Muscle layer of colon (tissue), 2 donors: ENCODE data around the gene HADHA.
"Not testable (repeated sequence)": the region's sequence is repeated elsewhere in the genome, so short reads cannot be mapped to it uniquely, and the experiment has no call there.

Experiments used
- H3K27ac ChIP-seq: one replicate; pipeline ENCODE4 v1.7.0; 2013; ENCODE audit warnings: low read depth, mild to moderate bottlenecking, low read length, moderate library complexity
- H3K27me3 ChIP-seq, 2 donors: one replicate each; pipeline ENCODE4 v1.7.0; 2013; ENCODE audit warnings: low read length in 2 of 2, mild to moderate bottlenecking in 2 of 2; ENCODE audit not compliant: insufficient read depth in 2 of 2, control insufficient read depth in 1 of 2
- H3K36me3 ChIP-seq: one replicate; pipeline ENCODE4 v1.7.0; 2013; ENCODE audit warnings: mild to moderate bottlenecking, low read length; ENCODE audit not compliant: insufficient read depth
- H3K4me1 ChIP-seq: one replicate; pipeline ENCODE4 v1.7.0; 2013; ENCODE audit warnings: mild to moderate bottlenecking, low read length; ENCODE audit not compliant: insufficient read depth
- H3K4me3 ChIP-seq, 2 donors: one replicate each; pipeline ENCODE4 v1.7.0; 2013; ENCODE audit warnings: low read length in 2 of 2, low read depth in 1 of 2, mild to moderate bottlenecking in 1 of 2, moderate library complexity in 1 of 2
- H3K9ac ChIP-seq: one replicate; pipeline ENCODE4 v1.7.0; 2013; ENCODE audit warnings: low read length
- H3K9me3 ChIP-seq: one replicate; pipeline ENCODE4 v1.7.0; 2013; ENCODE audit warnings: mild to moderate bottlenecking, low read length
- donor health status: abdominal sarcoma.
- donor health status: Adenocarcinoma of cecum.

HADHA gene

DNA sequence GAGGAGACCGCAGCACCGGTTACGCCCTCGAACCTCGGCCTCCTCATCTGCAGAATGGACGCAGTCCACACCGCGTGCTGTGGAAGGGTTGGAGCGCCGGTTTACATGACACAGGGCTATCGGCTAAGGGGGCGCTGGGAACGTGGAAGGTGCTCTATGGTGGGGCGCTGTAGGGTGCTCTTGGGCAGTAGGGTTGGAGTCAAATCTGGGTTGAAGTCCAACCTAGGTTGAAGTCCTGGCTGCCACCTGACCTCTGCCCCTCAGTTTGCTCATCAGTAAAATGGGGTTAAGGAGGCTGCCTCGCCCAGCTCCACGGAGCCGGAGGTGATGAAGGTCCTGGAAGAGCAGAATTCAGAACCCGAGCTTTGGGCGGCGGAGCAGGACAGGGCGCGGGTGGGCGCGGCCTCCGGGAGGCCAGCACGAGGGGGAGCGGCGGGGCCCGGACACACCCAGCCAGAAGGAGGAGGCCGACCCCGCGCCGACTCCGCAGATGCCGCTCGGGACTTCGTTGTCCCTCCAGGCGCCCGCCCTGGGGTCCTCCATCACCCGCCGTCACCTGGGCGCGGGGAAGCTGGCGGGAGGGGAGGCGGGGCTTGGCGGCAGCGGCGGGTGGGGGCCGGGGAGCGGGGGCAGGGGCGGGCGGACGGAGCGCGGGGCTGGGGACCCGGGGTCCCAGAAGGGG lies 72.1 kb downstream of the HADHA start:
- no peak overlapping the region for H3K4me3 ChIP-seq
- H3K27ac ChIP-seq: no peak overlapping the region
- no peak overlapping the region for H3K9ac ChIP-seq
- H3K36me3 ChIP-seq: no peaks in the 10 kb centered on the region
- no peaks in the 10 kb centered on the region for H3K9me3 ChIP-seq
- peaks cover 14 to 44% of the 10 kb centered on the region in 2 donors for H3K27me3 ChIP-seq
- no peaks in the 10 kb centered on the region for H3K4me1 ChIP-seq

GRCh38 chr2:26170795-26171194 lies 73.6 kb downstream of the HADHA start:
- Histone ChIP-seq H3K9ac (no peak overlapping the region), H3K27me3 (peaks cover 14 to 38% of the 10 kb centered on the region in 2 donors), H3K4me1 (no peaks in the 10 kb centered on the region), H3K36me3 (no peaks in the 10 kb centered on the region), H3K9me3 (no peaks in the 10 kb centered on the region), H3K4me3 (no peak overlapping the region), H3K27ac (no peak overlapping the region)

GRCh38 chr2:26169681-26170414 lies 74.6 kb downstream of the HADHA start:
- Histone ChIP-seq H3K9me3 (no peaks in the 10 kb centered on the region), H3K4me1 (no peaks in the 10 kb centered on the region), H3K9ac (no peak overlapping the region), H3K27ac (no peak overlapping the region), H3K36me3 (no peaks in the 10 kb centered on the region), H3K27me3 (peaks cover 9 to 29% of the 10 kb centered on the region in 2 donors), H3K4me3 (no peak overlapping the region)

DNA sequence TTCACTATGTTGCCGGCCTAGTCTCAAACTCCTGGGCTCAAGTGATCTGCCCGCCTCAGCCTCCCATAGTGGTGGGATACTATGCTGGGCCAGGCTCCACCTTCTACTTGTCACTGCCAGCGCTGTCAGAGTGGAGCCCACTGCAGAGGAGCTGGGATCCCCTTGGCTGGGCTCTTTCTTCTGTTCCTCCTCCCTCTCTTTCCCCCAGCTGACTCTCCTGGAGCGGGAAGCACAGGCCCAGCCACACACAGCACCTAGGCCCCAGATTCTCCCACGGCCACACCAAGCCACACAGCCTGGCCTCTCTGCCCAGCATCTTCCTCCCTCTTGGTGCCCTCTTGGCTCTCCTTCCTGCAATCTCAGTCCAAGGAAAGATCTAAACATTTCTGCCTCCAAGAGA lies 75.2 kb downstream of the HADHA start:
- Histone ChIP-seq H3K9me3 (no peaks in the 10 kb centered on the region), H3K9ac (no peak overlapping the region), H3K27me3 (peaks cover 6 to 23% of the 10 kb centered on the region in 2 donors)

DNA sequence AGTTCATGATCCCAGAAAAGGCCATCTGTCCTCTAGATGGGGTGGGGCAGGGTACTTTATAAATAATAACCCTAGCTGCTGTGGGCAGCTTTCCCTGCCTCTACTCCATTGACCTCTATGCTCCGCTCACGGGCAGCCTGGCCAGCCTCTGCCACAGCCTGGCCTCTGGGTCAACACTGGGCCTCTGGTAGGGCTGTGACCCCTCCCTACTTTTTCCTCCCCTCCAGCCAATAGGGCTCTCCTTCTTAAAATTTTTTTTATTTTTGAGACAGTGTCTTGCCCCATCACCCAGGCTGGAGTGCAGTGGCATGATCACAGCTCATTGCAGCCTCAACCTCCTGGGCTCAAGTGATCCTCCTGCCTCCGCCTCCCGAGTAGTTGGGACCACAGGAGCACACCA lies 75.6 kb downstream of the HADHA start:
- Histone ChIP-seq H3K27ac (no peak overlapping the region), H3K4me3 (no peak overlapping the region)

More for the DNA sequence above, 75.2 kb downstream of the HADHA start:
- no peaks in the 10 kb centered on the region for H3K4me1 ChIP-seq
- no peak overlapping the region for H3K4me3 ChIP-seq
- H3K36me3 ChIP-seq: no peaks in the 10 kb centered on the region
- no peak overlapping the region for H3K27ac ChIP-seq

GRCh38 chr2:26166541-26166940 lies 77.9 kb downstream of the HADHA start:
- not testable (repeated sequence) for H3K4me3 ChIP-seq, H3K36me3 ChIP-seq, H3K27me3 ChIP-seq, H3K9me3 ChIP-seq, H3K27ac ChIP-seq, H3K9ac ChIP-seq, H3K4me1 ChIP-seq

More for the DNA sequence above, 75.6 kb downstream of the HADHA start:
- no peaks in the 10 kb centered on the region for H3K4me1 ChIP-seq
- H3K27me3 ChIP-seq: peaks cover 6 to 18% of the 10 kb centered on the region in 2 donors
- no peak overlapping the region for H3K9ac ChIP-seq
- no peaks in the 10 kb centered on the region for H3K9me3 ChIP-seq
- no peaks in the 10 kb centered on the region for H3K36me3 ChIP-seq

DNA sequence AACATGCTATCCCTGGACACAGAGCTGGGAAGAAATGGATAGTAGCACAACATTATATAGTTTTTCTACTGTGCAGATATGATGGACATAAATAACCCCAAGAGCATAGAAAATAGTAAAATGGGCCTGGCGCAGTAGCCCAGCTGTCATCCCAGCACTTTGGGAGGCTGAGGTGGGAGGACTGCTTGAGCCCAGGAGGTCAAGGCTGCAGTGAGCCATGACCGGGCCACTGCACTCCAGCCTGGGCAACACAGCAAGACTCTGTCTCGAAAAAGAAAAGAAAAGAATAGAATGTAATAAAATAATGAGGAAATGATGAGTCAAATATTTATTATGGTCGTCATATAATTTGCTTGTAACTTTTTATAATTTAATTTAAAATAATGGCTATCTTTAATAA lies 79.0 kb downstream of the HADHA start:
- Histone ChIP-seq H3K9me3 (no peaks in the 10 kb centered on the region), H3K36me3 (no peaks in the 10 kb centered on the region), H3K27me3 (no peaks in the 10 kb centered on the region), H3K27ac (no peak overlapping the region), H3K9ac (no peak overlapping the region), H3K4me1 (no peaks in the 10 kb centered on the region), H3K4me3 (no peak overlapping the region)

- Histone ChIP-seq H3K4me1 (no peaks in the 10 kb centered on the region), H3K27me3 (no peaks in the 10 kb centered on the region), H3K4me3 (no peak overlapping the region), H3K9ac (no peak overlapping the region), H3K9me3 (no peaks in the 10 kb centered on the region), H3K27ac (no peak overlapping the region), H3K36me3 (no peaks in the 10 kb centered on the region)
Measured at GRCh38 chr2:26164641-26165211, 79.7 kb downstream of the HADHA start.

DNA sequence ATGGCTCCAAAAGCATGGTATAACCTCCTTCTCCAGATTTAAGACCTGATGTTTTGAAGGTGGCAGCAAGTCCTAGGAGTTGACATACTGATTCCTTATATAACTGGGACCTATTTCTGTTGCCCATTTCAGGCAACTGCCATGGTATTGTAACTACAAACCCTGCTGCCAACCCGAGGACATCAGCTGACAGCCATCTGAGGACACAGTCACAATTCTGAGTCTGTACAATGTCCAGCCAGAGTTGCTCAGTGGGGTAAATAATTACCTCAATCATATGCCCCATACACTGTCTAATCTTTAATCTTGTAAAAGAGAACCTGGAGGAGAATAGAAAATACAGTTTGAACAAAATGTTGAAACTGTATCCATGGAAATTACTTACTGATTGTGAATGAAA lies 80.2 kb downstream of the HADHA start:
- H3K27ac ChIP-seq: no peak overlapping the region
- H3K9ac ChIP-seq: no peak overlapping the region
- no peak overlapping the region for H3K4me3 ChIP-seq

GRCh38 chr2:26162963-26163362 lies 81.5 kb downstream of the HADHA start:
- H3K9ac ChIP-seq: no peak overlapping the region
- no peak overlapping the region for H3K4me3 ChIP-seq
- no peaks in the 10 kb centered on the region for H3K4me1 ChIP-seq
- H3K27ac ChIP-seq: no peak overlapping the region
- H3K36me3 ChIP-seq: no peaks in the 10 kb centered on the region
- H3K27me3 ChIP-seq: no peaks in the 10 kb centered on the region
- H3K9me3 ChIP-seq: no peaks in the 10 kb centered on the region

More for the DNA sequence above, 80.2 kb downstream of the HADHA start:
- Histone ChIP-seq H3K9me3 (no peaks in the 10 kb centered on the region), H3K36me3 (no peaks in the 10 kb centered on the region), H3K4me1 (no peaks in the 10 kb centered on the region), H3K27me3 (no peaks in the 10 kb centered on the region)

GRCh38 chr2:26161926-26162325 lies 82.5 kb downstream of the HADHA start:
- H3K4me3 ChIP-seq: no peak overlapping the region
- H3K4me1 ChIP-seq: no peaks in the 10 kb centered on the region
- no peaks in the 10 kb centered on the region for H3K9me3 ChIP-seq
- H3K9ac ChIP-seq: no peak overlapping the region
- H3K27me3 ChIP-seq: no peaks in the 10 kb centered on the region
- no peak overlapping the region for H3K27ac ChIP-seq
- no peaks in the 10 kb centered on the region for H3K36me3 ChIP-seq
